Colonic mucosa (tissue), 4 donors: ENCODE results near the gene NUAK1. TPM values are rescaled to one million over a fixed set of nuclear protein-coding genes. Genes with fewer than 3 reads are reported as not detected.
A peak's percentile ranks its signal among the peaks of the same experiment; 100 is the strongest.

Experiments
- DNase-seq: peaks from one replicate; pipeline ENCODE4 v3.0.0-alpha.2; 2020
- H3K27ac ChIP-seq: fragments of 200-600 bp; one replicate; pipeline ENCODE4 v1.8.0; 2021
- H3K27me3 ChIP-seq: fragments of 200-600 bp; one replicate; pipeline ENCODE4 v1.8.0; 2021
- H3K36me3 ChIP-seq: fragments of 200-600 bp; one replicate; pipeline ENCODE4 v1.8.0; 2021
- H3K4me1 ChIP-seq: fragments of 200-600 bp; one replicate; pipeline ENCODE4 v1.8.0; 2021; ENCODE audit warnings: mild to moderate bottlenecking
- H3K4me3 ChIP-seq: fragments of 200-600 bp; one replicate; pipeline ENCODE4 v1.8.0; 2021
- H3K9ac ChIP-seq, 2 donors: one replicate each; pipeline ENCODE4 v1.7.0; 2013; ENCODE audit warnings: control low read depth in 2 of 2, low read depth in 2 of 2, low read length in 2 of 2
- H3K9me3 ChIP-seq: fragments of 200-600 bp; one replicate; pipeline ENCODE4 v1.8.0; 2021
- intact Hi-C: fragments of 100-400 bp; cut with DNase I; formaldehyde crosslinking; loops from one replicate; pipeline ENCODE4 v1.14.1; 2022
- total RNA-seq, 2 donors: library from RNA; stranded (reverse); fragmentation: NEBNext Ultra II Directional in 1 of 2; extraction: Animal tissue kit (Norgen Biotek cat#: 25700) in 1 of 2; gene quantifications; one replicate each; pipeline ENCODE4 v1.2.1, GENCODE V29; 2021
- TF ChIP-seq, protein P1 (sequence below): fragments of 200-600 bp; IDR thresholded peaks from one replicate; pipeline ENCODE4 v1.8.0; 2022; ENCODE audit warnings: antibody characterized with exemption, mild to moderate bottlenecking
- donor health status: healthy.
- donor health status: DM: no; HTN: no; CAD: no.
- donor health status: DM: no; HTN: no; CAD: no.

Gene NUAK1
- total RNA-seq, 2 donors from 2014 or later, result 2.2 to 3.7 TPM

DNA sequence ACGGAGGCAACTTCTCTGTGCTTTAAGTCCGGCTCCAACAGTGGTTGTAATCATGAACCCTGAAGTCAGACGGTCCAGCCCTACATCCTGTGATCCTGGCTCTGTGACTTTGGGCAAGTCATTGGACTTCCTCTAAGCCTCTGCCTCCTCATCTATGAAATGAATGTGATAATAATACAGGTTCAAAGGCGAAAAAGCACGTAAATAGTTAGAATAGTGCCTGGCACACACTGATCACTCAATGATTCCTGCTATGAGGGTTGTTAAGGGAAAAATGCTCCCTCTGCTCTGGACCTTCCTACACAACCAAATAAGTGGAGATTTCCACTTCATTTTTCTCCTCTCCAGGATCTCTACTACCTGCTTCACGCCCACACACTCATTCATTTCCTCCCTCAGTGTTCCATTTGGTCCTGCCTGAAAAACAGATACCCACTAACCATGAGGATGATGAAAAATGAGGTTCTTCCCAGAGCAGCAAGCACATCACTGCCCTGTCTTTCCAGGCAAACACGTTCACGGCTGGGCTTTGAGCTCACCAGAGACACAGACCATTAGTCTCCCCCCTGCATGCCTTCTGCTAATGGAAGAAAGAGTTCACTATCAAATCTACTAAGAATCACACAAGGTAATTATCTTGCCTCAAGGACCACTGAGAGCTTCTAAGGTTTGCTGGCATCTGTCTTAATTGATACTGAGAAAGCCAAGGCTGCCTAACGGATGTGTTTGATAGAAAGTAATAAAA is 13.2 kb downstream of the NUAK1 start:
- DNase-seq, result no peak
- H3K27me3 ChIP-seq, result no peaks in the 10 kb centered on the region
- no peaks in the 10 kb centered on the region for H3K4me1 ChIP-seq
- H3K9me3 ChIP-seq, result no peaks in the 10 kb centered on the region
- no peak overlapping the region for H3K4me3 ChIP-seq
- intact Hi-C loops, result no loop called here
- TF ChIP-seq, protein P1, sequence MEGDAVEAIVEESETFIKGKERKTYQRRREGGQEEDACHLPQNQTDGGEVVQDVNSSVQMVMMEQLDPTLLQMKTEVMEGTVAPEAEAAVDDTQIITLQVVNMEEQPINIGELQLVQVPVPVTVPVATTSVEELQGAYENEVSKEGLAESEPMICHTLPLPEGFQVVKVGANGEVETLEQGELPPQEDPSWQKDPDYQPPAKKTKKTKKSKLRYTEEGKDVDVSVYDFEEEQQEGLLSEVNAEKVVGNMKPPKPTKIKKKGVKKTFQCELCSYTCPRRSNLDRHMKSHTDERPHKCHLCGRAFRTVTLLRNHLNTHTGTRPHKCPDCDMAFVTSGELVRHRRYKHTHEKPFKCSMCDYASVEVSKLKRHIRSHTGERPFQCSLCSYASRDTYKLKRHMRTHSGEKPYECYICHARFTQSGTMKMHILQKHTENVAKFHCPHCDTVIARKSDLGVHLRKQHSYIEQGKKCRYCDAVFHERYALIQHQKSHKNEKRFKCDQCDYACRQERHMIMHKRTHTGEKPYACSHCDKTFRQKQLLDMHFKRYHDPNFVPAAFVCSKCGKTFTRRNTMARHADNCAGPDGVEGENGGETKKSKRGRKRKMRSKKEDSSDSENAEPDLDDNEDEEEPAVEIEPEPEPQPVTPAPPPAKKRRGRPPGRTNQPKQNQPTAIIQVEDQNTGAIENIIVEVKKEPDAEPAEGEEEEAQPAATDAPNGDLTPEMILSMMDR, result no peak
- H3K9ac ChIP-seq, result no peak overlapping the region
- H3K27ac ChIP-seq, result no peak overlapping the region
- H3K36me3 ChIP-seq, result no peaks in the 10 kb centered on the region

DNA sequence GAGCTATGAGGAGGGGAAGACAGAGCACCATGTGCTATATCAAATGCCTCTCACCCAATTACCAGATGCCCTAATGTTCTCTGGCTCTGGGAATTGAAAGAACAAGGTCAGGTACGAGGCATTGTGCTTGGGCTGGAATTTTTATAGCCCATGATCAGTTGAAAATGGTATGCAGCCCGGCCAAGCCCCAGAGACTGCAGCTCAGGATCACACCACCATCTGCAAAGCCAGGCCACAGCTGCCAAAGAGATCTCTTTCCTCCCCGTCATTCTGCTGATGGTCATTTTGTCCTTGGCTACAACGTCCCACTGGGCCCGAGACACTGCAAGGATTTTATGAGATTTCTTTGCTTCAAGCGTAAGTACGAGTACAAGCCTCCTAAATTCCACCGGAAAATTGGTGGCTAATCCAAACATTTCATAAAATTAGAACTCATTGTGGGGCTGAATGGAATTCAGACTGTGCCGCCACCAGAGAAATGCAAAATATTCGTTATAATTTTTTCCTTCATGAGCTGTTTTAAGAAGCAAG is 15.1 kb downstream of the NUAK1 start:
- Histone ChIP-seq H3K27ac (no peak overlapping the region), H3K9ac (no peak overlapping the region), H3K9me3 (no peaks in the 10 kb centered on the region), H3K4me1 (no peaks in the 10 kb centered on the region), H3K27me3 (no peaks in the 10 kb centered on the region), H3K36me3 (no peaks in the 10 kb centered on the region), H3K4me3 (no peak overlapping the region)
- intact Hi-C loops, result no loop called here
- TF ChIP-seq, protein P1, result no peak
- DNase-seq, result no peak

DNA sequence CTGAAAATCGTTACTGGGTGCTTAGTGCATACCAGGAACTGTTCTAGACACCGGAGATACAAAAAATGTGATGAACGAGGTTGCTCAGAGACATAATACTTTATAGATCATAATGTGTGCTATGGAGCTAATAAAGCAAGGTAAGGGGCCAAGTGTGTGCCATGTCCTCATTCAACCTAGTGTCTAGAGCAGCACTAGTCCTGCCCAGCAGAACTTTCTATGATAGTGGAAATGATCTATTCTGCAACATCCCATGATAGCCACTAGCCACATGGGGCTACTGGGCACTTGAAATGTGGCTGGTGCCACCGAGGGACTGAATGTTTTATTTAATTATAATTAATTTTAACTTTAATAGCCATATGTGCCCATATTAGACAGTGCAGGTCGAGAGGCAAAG is 15.6 kb downstream of the NUAK1 start:
- Histone ChIP-seq H3K4me3 (no peak overlapping the region), H3K9ac (no peak overlapping the region), H3K4me1 (no peaks in the 10 kb centered on the region), H3K9me3 (no peaks in the 10 kb centered on the region), H3K27me3 (no peaks in the 10 kb centered on the region), H3K27ac (no peak overlapping the region), H3K36me3 (no peaks in the 10 kb centered on the region)
- intact Hi-C loops, result no loop called here
- TF ChIP-seq, protein P1, result no peak
- DNase-seq, result no peak

DNA sequence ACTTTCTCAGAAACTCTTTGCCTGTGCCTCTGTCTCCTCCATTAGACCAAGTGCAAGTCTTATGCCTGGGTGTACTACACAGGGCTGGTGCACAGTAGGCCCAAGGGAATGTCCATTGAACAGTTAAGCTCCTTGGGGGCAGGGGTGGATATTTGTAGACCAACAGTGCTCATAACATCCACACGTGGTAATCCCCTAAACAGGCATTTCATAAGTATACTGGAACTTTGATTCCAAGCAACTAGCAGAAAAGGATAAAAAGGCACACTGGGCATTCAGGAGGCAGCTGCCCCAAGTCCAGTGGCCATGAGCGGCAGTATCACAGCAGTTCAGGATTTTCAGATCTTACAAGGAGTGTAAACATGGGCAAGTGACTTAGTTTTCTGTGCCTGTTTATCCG is 16.8 kb downstream of the NUAK1 start:
- Histone ChIP-seq H3K9me3 (no peaks in the 10 kb centered on the region), H3K36me3 (no peaks in the 10 kb centered on the region), H3K9ac (no peak overlapping the region), H3K27ac (no peak overlapping the region), H3K4me3 (no peak overlapping the region), H3K4me1 (no peaks in the 10 kb centered on the region), H3K27me3 (no peaks in the 10 kb centered on the region)
- no peak for DNase-seq
- TF ChIP-seq, protein P1, result no peak
- intact Hi-C loops, result no loop called here

DNA sequence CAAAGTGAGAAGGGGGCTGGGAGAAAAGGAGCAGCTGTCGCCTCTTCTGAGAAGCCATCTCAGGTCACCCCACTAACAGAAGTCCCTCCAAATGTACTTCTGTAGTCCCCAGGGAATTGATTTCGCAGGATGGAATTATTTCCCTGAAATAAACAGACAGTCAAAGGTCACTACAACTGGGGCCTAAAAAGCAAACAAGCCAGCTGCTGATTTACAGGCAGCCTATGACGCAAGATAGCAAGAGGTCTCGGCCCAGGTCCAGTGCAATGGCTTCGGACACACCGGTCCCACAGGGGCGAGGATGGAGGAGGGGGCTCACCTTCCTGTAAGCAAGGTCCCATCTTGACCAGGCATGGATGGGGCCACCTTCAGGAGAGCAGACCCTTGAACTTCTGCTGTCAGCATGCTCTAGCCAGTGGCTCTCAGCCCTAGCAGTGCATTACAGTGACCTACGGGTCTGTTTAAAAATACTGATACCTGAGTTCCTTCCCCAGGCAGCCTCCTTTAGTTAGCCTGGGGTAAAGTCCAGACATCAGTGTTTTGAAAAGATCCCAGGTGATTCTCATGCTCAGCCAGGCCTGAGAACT is 18.1 kb downstream of the NUAK1 start:
- no peak for DNase-seq
- TF ChIP-seq, protein P1, result no peak
- H3K36me3 ChIP-seq, result no peaks in the 10 kb centered on the region
- intact Hi-C loops, result no loop called here
- H3K4me3 ChIP-seq, result no peak overlapping the region
- H3K27me3 ChIP-seq, result no peaks in the 10 kb centered on the region
- no peaks in the 10 kb centered on the region for H3K4me1 ChIP-seq
- no peaks in the 10 kb centered on the region for H3K9me3 ChIP-seq
- peak overlapping the region in 1 of 2 donors; percentile 44 for H3K9ac ChIP-seq
- H3K27ac ChIP-seq, result no peak overlapping the region
